GM12874 (cell line): Measurements from ENCODE around the gene STX8.

Experiments used
- TF ChIP-seq, protein P1 (sequence below): IDR thresholded peaks from 2 replicates; pipeline ENCODE4 v1.5.1; 2011; ENCODE audit warnings: low read depth, mild to moderate bottlenecking, control low read depth, low read length, moderate library complexity; ENCODE audit not compliant: insufficient read depth

STX8 gene

GRCh38 chr17:9532715-9533114 lies 42.9 kb downstream of the STX8 start:
- TF ChIP-seq, protein P1, sequence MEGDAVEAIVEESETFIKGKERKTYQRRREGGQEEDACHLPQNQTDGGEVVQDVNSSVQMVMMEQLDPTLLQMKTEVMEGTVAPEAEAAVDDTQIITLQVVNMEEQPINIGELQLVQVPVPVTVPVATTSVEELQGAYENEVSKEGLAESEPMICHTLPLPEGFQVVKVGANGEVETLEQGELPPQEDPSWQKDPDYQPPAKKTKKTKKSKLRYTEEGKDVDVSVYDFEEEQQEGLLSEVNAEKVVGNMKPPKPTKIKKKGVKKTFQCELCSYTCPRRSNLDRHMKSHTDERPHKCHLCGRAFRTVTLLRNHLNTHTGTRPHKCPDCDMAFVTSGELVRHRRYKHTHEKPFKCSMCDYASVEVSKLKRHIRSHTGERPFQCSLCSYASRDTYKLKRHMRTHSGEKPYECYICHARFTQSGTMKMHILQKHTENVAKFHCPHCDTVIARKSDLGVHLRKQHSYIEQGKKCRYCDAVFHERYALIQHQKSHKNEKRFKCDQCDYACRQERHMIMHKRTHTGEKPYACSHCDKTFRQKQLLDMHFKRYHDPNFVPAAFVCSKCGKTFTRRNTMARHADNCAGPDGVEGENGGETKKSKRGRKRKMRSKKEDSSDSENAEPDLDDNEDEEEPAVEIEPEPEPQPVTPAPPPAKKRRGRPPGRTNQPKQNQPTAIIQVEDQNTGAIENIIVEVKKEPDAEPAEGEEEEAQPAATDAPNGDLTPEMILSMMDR = no peak

GRCh38 chr17:9531034-9531433 lies 44.6 kb downstream of the STX8 start:
- TF ChIP-seq, protein P1 = no peak

DNA sequence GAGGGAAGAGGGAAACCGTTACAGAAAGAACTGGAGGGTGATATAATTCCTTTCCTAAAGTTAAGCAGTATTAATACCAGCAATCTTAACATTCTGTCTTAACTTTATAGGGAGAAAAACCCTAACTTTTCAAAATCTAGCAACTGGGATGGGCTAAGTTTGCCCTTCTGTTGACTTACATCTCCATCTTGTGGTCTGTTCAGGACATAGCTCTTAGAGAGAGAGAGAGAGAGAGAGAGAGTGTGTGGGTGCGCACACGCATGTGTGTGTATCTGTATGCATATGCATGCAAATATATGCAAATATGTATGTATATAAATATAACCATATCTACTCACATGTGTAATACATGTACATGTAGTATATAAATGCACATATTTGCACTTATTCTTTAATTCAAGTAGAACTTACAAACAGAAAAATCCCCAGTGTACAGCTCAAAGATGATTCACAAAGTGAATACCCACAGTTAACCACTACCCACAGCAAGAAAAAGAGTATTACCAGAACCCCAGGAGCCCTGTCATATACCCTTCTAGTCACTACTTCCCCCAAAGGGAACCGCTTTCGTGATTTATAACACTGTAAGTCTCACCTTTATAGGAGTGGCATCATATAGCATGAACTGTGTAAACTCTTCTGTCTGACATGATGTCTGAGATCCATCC lies 46.5 kb downstream of the STX8 start:
- TF ChIP-seq, protein P1 = peak; percentile 41; the same call in 1 of the 2 replicates

DNA sequence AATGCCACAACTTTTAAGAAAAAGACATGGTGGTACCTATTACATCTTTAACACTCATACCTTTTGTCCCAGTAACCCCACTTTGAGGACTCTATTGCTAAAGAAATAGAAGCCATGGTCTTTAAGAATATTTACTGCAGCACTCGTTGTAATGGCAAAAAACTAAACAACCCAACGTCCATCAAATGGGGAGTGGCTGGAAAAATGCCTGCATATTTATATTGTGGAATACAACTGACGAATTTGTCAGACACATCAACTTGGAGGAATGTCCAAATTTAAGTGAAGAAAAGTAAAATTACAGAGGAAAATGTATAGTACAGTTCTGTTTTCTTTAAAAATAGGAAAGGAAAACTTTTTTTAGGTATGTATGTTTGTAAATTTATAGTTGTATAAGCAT lies 47.8 kb downstream of the STX8 start:
- TF ChIP-seq, protein P1 = no peak

GRCh38 chr17:9522074-9522473 lies 53.5 kb downstream of the STX8 start:
- TF ChIP-seq, protein P1 = peak; percentile 31; the same call in 1 of the 2 replicates

DNA sequence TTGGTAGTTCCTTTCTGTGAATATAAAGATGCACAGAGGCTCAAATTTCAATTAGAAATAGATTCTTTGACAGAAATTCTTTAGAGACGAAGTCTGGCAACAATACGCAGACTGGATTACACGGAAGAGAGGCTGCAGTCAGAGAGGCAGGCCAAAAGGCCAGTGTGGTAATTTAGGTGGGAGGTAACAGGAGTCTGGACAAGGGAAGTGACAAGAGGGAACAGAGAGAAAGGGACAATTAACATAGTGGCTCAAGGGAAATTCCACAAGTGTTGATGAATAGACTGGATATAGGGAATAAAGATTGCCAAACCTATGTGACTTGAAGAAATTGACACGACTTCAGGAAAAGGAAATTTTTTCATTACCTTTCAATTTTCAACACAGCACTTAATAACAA lies 54.6 kb downstream of the STX8 start:
- TF ChIP-seq, protein P1 = no peak

DNA sequence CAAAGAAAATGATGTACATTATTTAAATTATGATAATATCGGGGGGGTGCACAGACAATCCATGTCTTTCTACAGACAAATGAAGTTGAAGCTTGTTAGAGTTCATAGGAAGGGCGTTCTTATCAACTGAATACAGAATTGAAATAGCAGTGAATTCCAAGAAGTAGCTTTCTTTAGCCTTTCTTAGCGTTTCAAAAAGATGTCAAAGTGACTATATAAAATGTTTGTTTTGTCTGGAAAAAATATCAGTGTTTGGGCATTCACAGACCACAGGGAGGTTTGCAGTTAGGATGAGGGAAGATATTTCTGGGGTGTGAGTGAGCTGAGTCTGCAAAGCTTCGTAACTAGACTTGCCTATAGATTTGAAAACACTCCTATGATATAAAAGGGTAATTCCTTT lies 55.0 kb downstream of the STX8 start:
- TF ChIP-seq, protein P1 = no peak
